Ovary (tissue), 9 donors: ENCODE results near the gene RTF2. TPM values are rescaled to one million over a fixed set of nuclear protein-coding genes. Genes with fewer than 3 reads are reported as not detected.
"Not testable (repeated sequence)": the region's sequence is repeated elsewhere in the genome, so short reads cannot be mapped to it uniquely, and the experiment has no call there.

Experiments
- DNase-seq, 5 donors: peaks; one replicate each; pipeline ENCODE4 v3.0.0-alpha.2; 2019 to 2020
- H3K27ac ChIP-seq, 2 donors: fragments of 200-600 bp; one replicate each; pipeline versions ENCODE4 v1.5.1 to v1.8.0; 2019 to 2022
- H3K27me3 ChIP-seq: fragments of 200-600 bp; one replicate; pipeline ENCODE4 v1.8.0; 2022
- H3K36me3 ChIP-seq: fragments of 200-600 bp; sonication (generic); one replicate; pipeline ENCODE4 v1.5.1; 2019
- H3K4me1 ChIP-seq: one replicate; pipeline ENCODE4 v1.8.1; 2013; ENCODE audit warnings: mild to moderate bottlenecking, moderate library complexity; ENCODE audit not compliant: insufficient read depth
- H3K4me3 ChIP-seq: fragments of 200-600 bp; sonication (generic); one replicate; pipeline ENCODE4 v1.5.1; 2017
- H3K9me3 ChIP-seq, 2 donors: fragments of 200-600 bp in 1 of 2; sonication (generic) in 1 of 2; one replicate each; pipeline versions ENCODE4 v1.5.1 to v1.8.1; 2013 to 2019; ENCODE audit warnings: mild to moderate bottlenecking in 1 of 2, moderate library complexity in 1 of 2
- EP300 ChIP-seq: sonication (generic); formaldehyde crosslinking; IDR thresholded peaks from one replicate; pipeline ENCODE4 v1.6.1; 2017; ENCODE audit warnings: antibody characterized with exemption
- POLR2A ChIP-seq: fragments of 450-650 bp; IDR thresholded peaks from one replicate; pipeline ENCODE4 v1.6.1; 2017; ENCODE audit warnings: antibody characterized with exemption, mild to moderate bottlenecking, moderate library complexity
- WGBS, 3 donors: extraction: QIAGEN DNeasy Blood & Tissue Kit in 1 of 3; methylation state at CpG; one replicate each; pipeline versions ENCODE4 v1.1.5 to v1.1.7; 2013 to 2017; 5-methylcytosine and 5-hydroxymethylcytosine counted together
- intact Hi-C, 4 donors: fragments of 100-400 bp; cut with DNase I; formaldehyde crosslinking; loops; one replicate each; pipeline versions ENCODE4 v1.11.0 to v1.15.1; 2022 to 2023
- polyA plus RNA-seq, 2 donors: library from polyadenylated mRNA; stranded (reverse); fragments of 200-250 nt in 1 of 2; fragments of 350-450 nt in 1 of 2; fragmentation: Illumina TruSeq in 1 of 2; extraction: RNeasy Lipid Tissue Mini Kit (QIAGEN cat#74804) in 1 of 2; gene quantifications; one replicate each; pipeline ENCODE4 v1.2.3, GENCODE V29; 2013 to 2014
- total RNA-seq, 7 donors: library from RNA; depleted of rRNA in 2 of 7; stranded (reverse); fragments of >200 nt in 2 of 7; fragmentation: NEBNext Ultra II Directional in 3 of 7; extraction: Animal tissue kit (Norgen Biotek cat#: 25700) in 3 of 7; gene quantifications; one replicate each; pipeline versions ENCODE4 v1.1.0 to v1.2.4, GENCODE V29; 2016 to 2023
- TF ChIP-seq, protein P1 (sequence below), 3 donors: fragments of 450-650 bp in 2 of 3; fragments of 200-600 bp in 1 of 3; IDR thresholded peaks; one replicate each; pipeline versions ENCODE4 v1.5.1 to v1.8.0; 2016 to 2022; ENCODE audit warnings: antibody characterized with exemption in 3 of 3, mild to moderate bottlenecking in 1 of 3
- donor health status: DM: no; HTN: no; CAD: no; lungs with moderate emphysema.
- donor health status: DM: no; HTN: no; CAD: no.
- donor health status: Bipolar disorder and iron deficiency.
- donor health status: DM: yes; HTN: yes; CAD: no.
- donor health status: DM: no; HTN: no; CAD: no.
- donor health status: DM: yes; HTN: yes; CAD: no.

Gene RTF2
- total and polyA plus RNA-seq, 9 donors: 32.3 to 128 (median 86.8) TPM

DNA sequence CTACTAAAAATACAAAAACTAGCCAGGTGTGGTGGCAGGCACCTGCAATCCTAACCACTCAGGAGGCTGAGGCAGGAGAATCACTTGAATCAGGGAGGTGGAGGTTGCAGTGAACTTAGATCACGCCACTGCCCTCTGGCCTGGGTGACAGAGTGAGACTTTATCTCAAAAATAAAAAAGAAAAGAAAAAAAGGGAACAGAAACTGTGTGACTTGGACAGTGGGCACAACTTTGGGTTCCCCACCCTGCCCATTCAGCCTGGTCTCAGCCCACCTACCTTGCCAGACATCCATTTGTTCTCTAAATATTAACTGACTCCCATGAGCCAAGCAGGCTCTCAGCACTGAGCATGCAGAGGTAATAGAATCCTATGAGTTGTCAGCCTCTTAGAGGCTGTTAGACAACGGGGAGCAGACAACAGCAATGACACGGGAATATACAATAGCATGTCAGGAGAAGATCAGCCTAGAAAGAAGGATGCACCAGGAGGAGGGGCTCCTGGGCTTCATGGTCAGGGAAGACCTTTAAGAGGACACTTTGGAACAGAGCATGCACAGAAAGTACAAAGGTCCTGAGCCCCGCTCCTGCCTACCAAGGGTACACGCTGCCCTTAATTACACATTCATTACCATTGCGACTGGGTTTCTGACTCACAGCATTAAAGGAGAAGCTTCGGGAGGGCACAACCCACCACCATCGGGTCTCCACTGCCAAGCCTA, 84.6 kb downstream of the RTF2 start:
- WGBS, 3 donors: 76 to 84% (median 80%) methylated on average over 8 of the region's 8 CpGs
- TF ChIP-seq EP300: no peak
- TF ChIP-seq POLR2A: no peak
- TF ChIP-seq, protein P1, sequence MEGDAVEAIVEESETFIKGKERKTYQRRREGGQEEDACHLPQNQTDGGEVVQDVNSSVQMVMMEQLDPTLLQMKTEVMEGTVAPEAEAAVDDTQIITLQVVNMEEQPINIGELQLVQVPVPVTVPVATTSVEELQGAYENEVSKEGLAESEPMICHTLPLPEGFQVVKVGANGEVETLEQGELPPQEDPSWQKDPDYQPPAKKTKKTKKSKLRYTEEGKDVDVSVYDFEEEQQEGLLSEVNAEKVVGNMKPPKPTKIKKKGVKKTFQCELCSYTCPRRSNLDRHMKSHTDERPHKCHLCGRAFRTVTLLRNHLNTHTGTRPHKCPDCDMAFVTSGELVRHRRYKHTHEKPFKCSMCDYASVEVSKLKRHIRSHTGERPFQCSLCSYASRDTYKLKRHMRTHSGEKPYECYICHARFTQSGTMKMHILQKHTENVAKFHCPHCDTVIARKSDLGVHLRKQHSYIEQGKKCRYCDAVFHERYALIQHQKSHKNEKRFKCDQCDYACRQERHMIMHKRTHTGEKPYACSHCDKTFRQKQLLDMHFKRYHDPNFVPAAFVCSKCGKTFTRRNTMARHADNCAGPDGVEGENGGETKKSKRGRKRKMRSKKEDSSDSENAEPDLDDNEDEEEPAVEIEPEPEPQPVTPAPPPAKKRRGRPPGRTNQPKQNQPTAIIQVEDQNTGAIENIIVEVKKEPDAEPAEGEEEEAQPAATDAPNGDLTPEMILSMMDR (IDR thresholded peaks at IDR 0.05): no peak

DNA sequence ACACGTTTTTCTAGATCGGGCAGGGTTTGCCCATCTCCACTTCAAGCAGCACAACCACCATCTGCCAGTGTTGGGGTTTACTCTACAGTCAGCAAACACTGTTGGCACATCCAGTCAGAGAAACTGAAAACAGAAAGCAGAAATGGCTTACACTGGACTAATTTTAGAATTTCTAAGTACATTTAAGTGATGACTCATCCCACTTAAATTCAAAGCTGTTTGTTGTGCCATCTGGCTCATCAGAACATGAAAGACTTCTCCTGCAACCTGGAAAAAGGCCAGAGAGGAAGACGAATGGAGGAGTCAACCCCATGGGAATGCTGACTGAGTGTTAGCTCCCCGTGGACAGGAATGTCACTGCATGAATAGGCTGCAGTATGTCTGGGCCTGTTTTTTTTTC, 86.4 kb downstream of the RTF2 start:
- intact Hi-C loops: loop anchor here in 1 of 4 donors (10.0 kb wide), 1 partner anchor 790 kb away; no protein-coding TSS in a partner anchor
- no peaks in the 10 kb centered on the region for H3K9me3 ChIP-seq
- H3K36me3 ChIP-seq: no peaks in the 10 kb centered on the region
- H3K4me3 ChIP-seq: no peak overlapping the region
- TF ChIP-seq, protein P1 (IDR thresholded peaks at IDR 0.05): no peak
- TF ChIP-seq POLR2A (no peak), EP300 (no peak)
- H3K27ac ChIP-seq: no peak overlapping the region
- no peaks in the 10 kb centered on the region for H3K27me3 ChIP-seq
- 1 to 4% (median 3%) methylated on average over 4 of the region's 4 CpGs for WGBS, 3 donors
- H3K4me1 ChIP-seq: peaks cover 2% of the 10 kb centered on the region
- DNase-seq: peak in 2 of 5 donors; percentile 16 to 18

More for the DNA sequence above, 84.6 kb downstream of the RTF2 start:
- Histone ChIP-seq H3K9me3 (no peaks in the 10 kb centered on the region), H3K4me3 (no peak overlapping the region), H3K27me3 (no peaks in the 10 kb centered on the region), H3K36me3 (no peaks in the 10 kb centered on the region), H3K4me1 (peaks cover 2% of the 10 kb centered on the region), H3K27ac (no peak overlapping the region)
- DNase-seq: no peak
- intact Hi-C loops: loop anchor here in 1 of 4 donors (10.0 kb wide), 1 partner anchor 792 kb away; no protein-coding TSS in a partner anchor

DNA sequence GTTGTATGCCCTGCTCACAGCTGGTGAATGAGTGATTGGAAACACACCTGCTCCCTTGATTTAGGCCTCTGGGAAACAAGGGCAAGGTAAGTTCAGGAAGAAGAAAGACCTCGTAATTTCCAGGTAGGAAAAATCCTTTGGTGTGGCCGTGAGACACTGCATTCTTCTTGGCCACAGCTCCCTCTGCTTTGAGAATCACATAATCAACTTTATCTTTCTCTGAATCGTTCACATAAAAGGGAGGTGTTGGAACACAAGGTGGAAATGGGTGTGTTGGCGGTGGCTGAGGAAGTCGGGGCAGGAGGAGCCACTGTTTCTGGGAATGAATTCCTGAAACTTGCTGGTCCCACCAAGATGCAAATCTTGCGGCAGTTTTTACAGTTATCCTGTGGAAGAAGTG, 90.5 kb downstream of the RTF2 start:
- no peak overlapping the region for H3K27ac ChIP-seq
- WGBS, 3 donors: 63 to 67% (median 65%) methylated on average over 6 of the region's 6 CpGs

DNA sequence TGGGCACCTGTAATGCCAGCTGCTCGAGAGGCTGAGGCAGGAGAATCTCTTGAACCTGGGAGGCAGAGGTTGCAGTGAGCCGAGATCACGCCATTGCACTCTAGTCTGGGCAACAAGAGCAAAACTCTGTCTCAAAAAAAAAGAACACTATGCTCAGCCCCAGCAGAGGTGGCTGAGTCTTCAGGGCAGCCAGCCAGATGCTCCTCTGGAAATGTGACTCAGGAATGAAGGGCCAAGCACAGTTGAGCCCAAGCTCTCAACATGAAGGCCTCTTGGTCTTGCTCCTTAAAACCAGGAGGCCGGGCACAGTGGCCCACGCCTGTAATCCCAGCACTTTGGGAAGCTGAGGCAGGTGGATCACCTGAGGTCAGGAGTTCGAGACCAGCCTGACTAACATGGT, 96.1 kb downstream of the RTF2 start:
- H3K4me1 ChIP-seq, DNase-seq, intact Hi-C loops, H3K27me3 ChIP-seq, H3K27ac ChIP-seq, H3K36me3 ChIP-seq, H3K9me3 ChIP-seq, H3K4me3 ChIP-seq: not testable (repeated sequence)
- 86 to 95% (median 93%) methylated on average over 6 of the region's 6 CpGs for WGBS, 3 donors

More for the DNA sequence above, 90.5 kb downstream of the RTF2 start:
- intact Hi-C loops: loop anchor here in 1 of 4 donors (10.0 kb wide), 1 partner anchor 786 kb away; no protein-coding TSS in a partner anchor
- TF ChIP-seq EP300 (no peak), POLR2A (no peak)
- TF ChIP-seq, protein P1 (IDR thresholded peaks at IDR 0.05): no peak
- DNase-seq: no peak
- no peak overlapping the region for H3K4me3 ChIP-seq
- no peaks in the 10 kb centered on the region for H3K9me3 ChIP-seq
- H3K27me3 ChIP-seq: no peaks in the 10 kb centered on the region
- H3K4me1 ChIP-seq: peaks cover 2% of the 10 kb centered on the region
- no peaks in the 10 kb centered on the region for H3K36me3 ChIP-seq

GRCh38 chr20:56565511-56565910, 97.1 kb downstream of the RTF2 start:
- Histone ChIP-seq H3K4me3 (no peak overlapping the region), H3K36me3 (no peaks in the 10 kb centered on the region), H3K27ac (no peak overlapping the region), H3K4me1 (no peaks in the 10 kb centered on the region), H3K9me3 (no peaks in the 10 kb centered on the region), H3K27me3 (no peaks in the 10 kb centered on the region)
- intact Hi-C loops: no loop called here
- no peak for DNase-seq
- TF ChIP-seq, protein P1 (IDR thresholded peaks at IDR 0.05): no peak
- TF ChIP-seq EP300 (no peak), POLR2A (no peak)
- 81 to 83% (median 82%) methylated on average over 4 of the region's 4 CpGs for WGBS, 3 donors
